ENCODE results near the gene AKAP8. TPM values are rescaled to one million over a fixed set of nuclear protein-coding genes. Genes with fewer than 3 reads are reported as not detected.

AKAP8 gene
- total RNA-seq, 4 donors from 2014 or later, result 28.8 to 53.1 (median 34.8) TPM

GRCh38 chr19:15371786-15372380 is 7.7 kb downstream of the AKAP8 start:
- WGBS, 2 donors, result 92 to 93% methylated on average over 16 to 17 of the region's 17 CpGs

GRCh38 chr19:15371119-15371518 is 8.5 kb downstream of the AKAP8 start:
- WGBS, 2 donors, result 94 to 98% methylated on average over 7 of the region's 7 CpGs

More at GRCh38 chr19:15371786-15372380, 7.7 kb downstream of the AKAP8 start:
- no peak overlapping the region for H3K4me3 ChIP-seq (ENCODE audit: low read depth, poor library complexity, severe bottlenecking)
- intact Hi-C loops (cut with DNase I; ENCODE audit: low total_unique reads), result no loop called here
- TF ChIP-seq CTCF (IDR thresholded peaks at IDR 0.05) (no peak), POLR2A (IDR thresholded peaks at IDR 0.05) (no peak)
- no peak for DNase-seq (ENCODE audit: low spot score in 2 of 2)

GRCh38 chr19:15369594-15369891 is 10.0 kb downstream of the AKAP8 start:
- 92 to 97% methylated on average over 9 of the region's 9 CpGs for WGBS, 2 donors
- intact Hi-C loops (cut with DNase I; ENCODE audit: low total_unique reads), result no loop called here
- H3K4me3 ChIP-seq (ENCODE audit: low read depth, poor library complexity, severe bottlenecking), result no peak overlapping the region
- TF ChIP-seq POLR2A (IDR thresholded peaks at IDR 0.05) (no peak), CTCF (IDR thresholded peaks at IDR 0.05) (no peak)
- no peak for DNase-seq (ENCODE audit: low spot score in 2 of 2)

More at GRCh38 chr19:15371119-15371518, 8.5 kb downstream of the AKAP8 start:
- intact Hi-C loops (cut with DNase I; ENCODE audit: low total_unique reads), result no loop called here
- no peak for DNase-seq (ENCODE audit: low spot score in 2 of 2)
- no peak overlapping the region for H3K4me3 ChIP-seq (ENCODE audit: low read depth, poor library complexity, severe bottlenecking)
- no peak for TF ChIP-seq CTCF (IDR thresholded peaks at IDR 0.05)
- no peak for TF ChIP-seq POLR2A (IDR thresholded peaks at IDR 0.05)

- no peak for TF ChIP-seq POLR2A (IDR thresholded peaks at IDR 0.05)
- TF ChIP-seq CTCF (IDR thresholded peaks at IDR 0.05), result no peak
- H3K4me3 ChIP-seq (ENCODE audit: low read depth, poor library complexity, severe bottlenecking), result no peak overlapping the region
- no peak for DNase-seq (ENCODE audit: low spot score in 2 of 2)
- intact Hi-C loops (cut with DNase I; ENCODE audit: low total_unique reads), result no loop called here
- WGBS, 2 donors, result 90 to 94% methylated on average over 35 of the region's 35 CpGs
Measured at GRCh38 chr19:15368798-15369593, 10.6 kb downstream of the AKAP8 start.

GRCh38 chr19:15368051-15368632 is 11.4 kb downstream of the AKAP8 start:
- 93 to 95% methylated on average over 24 of the region's 24 CpGs for WGBS, 2 donors
- no peak for DNase-seq (ENCODE audit: low spot score in 2 of 2)
- intact Hi-C loops (cut with DNase I; ENCODE audit: low total_unique reads), result no loop called here
- no peak overlapping the region for H3K4me3 ChIP-seq (ENCODE audit: low read depth, poor library complexity, severe bottlenecking)
- no peak for TF ChIP-seq CTCF (IDR thresholded peaks at IDR 0.05)
- no peak for TF ChIP-seq POLR2A (IDR thresholded peaks at IDR 0.05)
